Esophagus squamous epithelium (tissue), 4 donors: Measurements from ENCODE around the gene MISP3.

Experiments
- POLR2A ChIP-seq, 4 donors: fragments of 450-650 bp; IDR thresholded peaks; one replicate each; pipeline ENCODE4 v1.6.1; 2017; ENCODE audit warnings: antibody characterized with exemption in 4 of 4, mild to moderate bottlenecking in 4 of 4, moderate library complexity in 3 of 4
- TF ChIP-seq, protein P1 (sequence below), 6 experiments: fragments of 450-650 bp in 4 of 6; fragments of 200-600 bp in 2 of 6; sonication (generic) in 2 of 6; IDR thresholded peaks; one replicate each; pipeline ENCODE4 v1.5.1; 2016 to 2019; ENCODE audit warnings: antibody characterized with exemption in 6 of 6, mild to moderate bottlenecking in 4 of 6, moderate library complexity in 4 of 6

DNA sequence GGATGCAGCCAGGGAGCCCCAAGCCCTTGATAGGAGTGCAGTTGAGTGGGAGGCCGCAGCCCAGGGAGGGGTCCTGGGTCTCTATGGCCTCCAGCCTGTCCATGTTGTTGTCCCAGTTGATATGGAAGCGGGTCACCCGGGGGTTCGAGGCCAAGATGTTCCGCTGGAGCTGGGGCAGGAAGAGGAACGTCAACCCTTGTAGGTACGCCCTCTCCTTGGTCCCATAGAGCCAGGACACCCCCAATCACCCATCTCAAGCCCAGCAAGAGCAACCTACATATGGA, 47.9 kb downstream of the MISP3 start:
- TF ChIP-seq, protein P1, sequence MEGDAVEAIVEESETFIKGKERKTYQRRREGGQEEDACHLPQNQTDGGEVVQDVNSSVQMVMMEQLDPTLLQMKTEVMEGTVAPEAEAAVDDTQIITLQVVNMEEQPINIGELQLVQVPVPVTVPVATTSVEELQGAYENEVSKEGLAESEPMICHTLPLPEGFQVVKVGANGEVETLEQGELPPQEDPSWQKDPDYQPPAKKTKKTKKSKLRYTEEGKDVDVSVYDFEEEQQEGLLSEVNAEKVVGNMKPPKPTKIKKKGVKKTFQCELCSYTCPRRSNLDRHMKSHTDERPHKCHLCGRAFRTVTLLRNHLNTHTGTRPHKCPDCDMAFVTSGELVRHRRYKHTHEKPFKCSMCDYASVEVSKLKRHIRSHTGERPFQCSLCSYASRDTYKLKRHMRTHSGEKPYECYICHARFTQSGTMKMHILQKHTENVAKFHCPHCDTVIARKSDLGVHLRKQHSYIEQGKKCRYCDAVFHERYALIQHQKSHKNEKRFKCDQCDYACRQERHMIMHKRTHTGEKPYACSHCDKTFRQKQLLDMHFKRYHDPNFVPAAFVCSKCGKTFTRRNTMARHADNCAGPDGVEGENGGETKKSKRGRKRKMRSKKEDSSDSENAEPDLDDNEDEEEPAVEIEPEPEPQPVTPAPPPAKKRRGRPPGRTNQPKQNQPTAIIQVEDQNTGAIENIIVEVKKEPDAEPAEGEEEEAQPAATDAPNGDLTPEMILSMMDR (IDR thresholded peaks at IDR 0.05) = no peak
- TF ChIP-seq POLR2A (IDR thresholded peaks at IDR 0.05) = no peak
